HEK293 (cell line): ENCODE data around the gene ROS1.

Source experiments
- CTCF ChIA-PET: fragments of 350-600 bp; formaldehyde crosslinking; extraction: SDS; loops from one replicate; lab custom pipeline; 2021; ENCODE audit warnings: antibody characterized with exemption; lab: Yijun Ruan, JAX
- POLR2A ChIA-PET: fragments of 300-600 bp; formaldehyde crosslinking; extraction: SDS; loops from one replicate; lab custom pipeline; 2020; ENCODE audit warnings: antibody characterized with exemption, inconsistent platforms; lab: Yijun Ruan, JAX
- H3K27ac ChIP-seq: fragments of 200-500 bp; sonication (Bioruptor generic); 2 replicates; pipeline ENCODE4 v1.5.1; 2014; ENCODE audit warnings: low read depth, low read length, control low read depth, inconsistent platforms; ENCODE audit errors: extremely low read depth
- H3K36me3 ChIP-seq, 2 experiments: fragments of 200-500 bp in 1 of 2; sonication (Bioruptor generic) in 1 of 2; 1 replicate in 1 of 2; 2 replicates in 1 of 2; pipeline ENCODE4 v1.5.1; 2014 to 2017; ENCODE audit warnings: inconsistent platforms in 2 of 2, low read length in 2 of 2; ENCODE audit not compliant: control insufficient read depth in 2 of 2, insufficient read depth in 1 of 2
- H3K4me1 ChIP-seq: fragments of 200-500 bp; sonication (Bioruptor generic); 2 replicates; pipeline ENCODE4 v1.5.1; 2014; ENCODE audit warnings: mild to moderate bottlenecking, low read length, inconsistent platforms; ENCODE audit not compliant: control insufficient read depth, insufficient read depth
- H3K4me3 ChIP-seq: 2 replicates; pipeline ENCODE4 v1.5.1; 2011; ENCODE audit warnings: low read depth, mild to moderate bottlenecking, control low read depth, low read length, moderate library complexity
- H3K9me3 ChIP-seq: fragments of 200-500 bp; sonication (Bioruptor generic); 2 replicates; pipeline ENCODE4 v1.5.1; 2014; ENCODE audit warnings: low read depth, low read length, inconsistent platforms; ENCODE audit not compliant: control insufficient read depth, insufficient read depth
- HOXD13 ChIP-seq: sonication (generic); formaldehyde crosslinking; IDR thresholded peaks from 2 replicates; pipeline ENCODE4 v1.8.0; 2022; ENCODE audit warnings: missing genetic modification reagents, borderline replicate concordance
- KLF16 ChIP-seq: fragments of 450-650 bp; formaldehyde crosslinking; IDR thresholded peaks from 2 replicates; pipeline ENCODE4 v1.5.1; 2017; ENCODE audit warnings: missing biosample characterization, missing genetic modification characterization
- KLF7 ChIP-seq: fragments of 450-650 bp; formaldehyde crosslinking; IDR thresholded peaks from 2 replicates; pipeline ENCODE4 v1.5.1; 2016; ENCODE audit warnings: missing biosample characterization, missing genetic modification characterization, borderline replicate concordance
- MZF1 ChIP-seq: fragments of 450-650 bp; formaldehyde crosslinking; IDR thresholded peaks from 2 replicates; pipeline ENCODE4 v1.5.1; 2017; ENCODE audit warnings: missing biosample characterization, missing genetic modification characterization, borderline replicate concordance
- PATZ1 ChIP-seq: fragments of 450-650 bp; formaldehyde crosslinking; IDR thresholded peaks from 2 replicates; pipeline ENCODE4 v1.5.1; 2016; ENCODE audit warnings: missing biosample characterization, missing genetic modification characterization
- PRDM10 ChIP-seq: fragments of 450-650 bp; formaldehyde crosslinking; IDR thresholded peaks from 2 replicates; pipeline ENCODE4 v1.5.1; 2016; ENCODE audit warnings: missing biosample characterization, missing genetic modification characterization
- SETDB1 ChIP-seq: IDR thresholded peaks from one replicate; pipeline ENCODE4 v1.6.1; 2017; ENCODE audit warnings: mild to moderate bottlenecking, low read length, moderate library complexity, mixed read lengths; ENCODE audit not compliant: insufficient read length
- YY2 ChIP-seq: fragments of 450-650 bp; formaldehyde crosslinking; IDR thresholded peaks from 2 replicates; pipeline ENCODE4 v1.5.1; 2016; ENCODE audit warnings: missing biosample characterization, missing genetic modification characterization
- ZBTB10 ChIP-seq: fragments of 450-650 bp; formaldehyde crosslinking; IDR thresholded peaks from 2 replicates; pipeline ENCODE4 v1.5.1; 2016; ENCODE audit warnings: missing biosample characterization, missing genetic modification characterization
- ZBTB20 ChIP-seq: fragments of 450-650 bp; formaldehyde crosslinking; IDR thresholded peaks from 2 replicates; pipeline ENCODE4 v1.5.1; 2016; ENCODE audit warnings: missing biosample characterization, missing genetic modification characterization
- ZFP41 ChIP-seq: fragments of 450-650 bp; formaldehyde crosslinking; IDR thresholded peaks from 2 replicates; pipeline ENCODE4 v1.5.1; 2016; ENCODE audit warnings: missing biosample characterization, missing genetic modification characterization, borderline replicate concordance
- ZNF133 ChIP-seq: fragments of 450-650 bp; formaldehyde crosslinking; IDR thresholded peaks from 2 replicates; pipeline ENCODE4 v1.5.1; 2016; ENCODE audit warnings: missing biosample characterization, missing genetic modification characterization
- ZNF155 ChIP-seq: fragments of 450-650 bp; formaldehyde crosslinking; IDR thresholded peaks from 2 replicates; pipeline ENCODE4 v1.5.1; 2016; ENCODE audit warnings: missing biosample characterization, missing genetic modification characterization
- ZNF157 ChIP-seq: fragments of 450-650 bp; formaldehyde crosslinking; IDR thresholded peaks from 2 replicates; pipeline ENCODE4 v1.5.1; 2016; ENCODE audit warnings: missing biosample characterization, missing genetic modification characterization
- ZNF169 ChIP-seq: fragments of 450-650 bp; formaldehyde crosslinking; IDR thresholded peaks from 2 replicates; pipeline ENCODE4 v1.5.1; 2016; ENCODE audit warnings: missing biosample characterization, missing genetic modification characterization
- ZNF174 ChIP-seq: fragments of 450-650 bp; formaldehyde crosslinking; IDR thresholded peaks from 2 replicates; pipeline ENCODE4 v1.5.0; 2017; ENCODE audit warnings: missing biosample characterization, mild to moderate bottlenecking, missing genetic modification characterization
- ZNF184 ChIP-seq: fragments of 450-650 bp; IDR thresholded peaks from 2 replicates; pipeline ENCODE4 v1.5.1; 2018; ENCODE audit warnings: missing biosample characterization, mild to moderate bottlenecking, missing genetic modification characterization
- ZNF354C ChIP-seq: fragments of 450-650 bp; formaldehyde crosslinking; IDR thresholded peaks from 2 replicates; pipeline ENCODE4 v1.5.1; 2016; ENCODE audit warnings: missing biosample characterization, missing genetic modification characterization, low read depth, borderline replicate concordance
- ZNF404 ChIP-seq: fragments of 450-650 bp; formaldehyde crosslinking; IDR thresholded peaks from 2 replicates; pipeline ENCODE4 v1.5.1; 2017; ENCODE audit warnings: missing biosample characterization, missing genetic modification characterization
- ZNF473 ChIP-seq: fragments of 450-650 bp; formaldehyde crosslinking; IDR thresholded peaks from 2 replicates; pipeline ENCODE4 v1.5.1; 2017; ENCODE audit warnings: missing biosample characterization, missing genetic modification characterization
- ZNF488 ChIP-seq: fragments of 450-650 bp; formaldehyde crosslinking; IDR thresholded peaks from 2 replicates; pipeline ENCODE4 v1.5.1; 2016; ENCODE audit warnings: missing biosample characterization, missing genetic modification characterization
- ZNF558 ChIP-seq: fragments of 450-650 bp; formaldehyde crosslinking; IDR thresholded peaks from 2 replicates; pipeline ENCODE4 v1.5.1; 2016; ENCODE audit warnings: missing biosample characterization, missing genetic modification characterization
- ZNF585B ChIP-seq: fragments of 450-650 bp; formaldehyde crosslinking; IDR thresholded peaks from 2 replicates; pipeline ENCODE4 v1.5.1; 2016; ENCODE audit warnings: missing biosample characterization, missing genetic modification characterization
- ZNF600 ChIP-seq: fragments of 450-650 bp; formaldehyde crosslinking; IDR thresholded peaks from 2 replicates; pipeline ENCODE4 v1.5.1; 2016; ENCODE audit warnings: missing biosample characterization, missing genetic modification characterization
- ZNF624 ChIP-seq: fragments of 450-650 bp; formaldehyde crosslinking; IDR thresholded peaks from 2 replicates; pipeline ENCODE4 v1.5.1; 2017; ENCODE audit warnings: missing biosample characterization, missing genetic modification characterization
- ZNF704 ChIP-seq: fragments of 450-650 bp; formaldehyde crosslinking; IDR thresholded peaks from 2 replicates; pipeline ENCODE4 v1.5.1; 2016; ENCODE audit warnings: missing biosample characterization, missing genetic modification characterization
- ZNF76 ChIP-seq: fragments of 450-650 bp; formaldehyde crosslinking; IDR thresholded peaks from 2 replicates; pipeline ENCODE4; 2016; ENCODE audit warnings: low read depth, missing biosample characterization, missing genetic modification characterization, borderline replicate concordance
- ZNF776 ChIP-seq: fragments of 450-650 bp; formaldehyde crosslinking; IDR thresholded peaks from 2 replicates; pipeline ENCODE4 v1.5.0; 2017; ENCODE audit warnings: missing biosample characterization, missing genetic modification characterization, borderline replicate concordance
- ZSCAN16 ChIP-seq: fragments of 450-650 bp; formaldehyde crosslinking; IDR thresholded peaks from 2 replicates; pipeline ENCODE4 v1.5.1; 2016; ENCODE audit warnings: missing biosample characterization, missing genetic modification characterization

The ROS1 gene

GRCh38 chr6:117264692-117265409, 160.9 kb downstream of the ROS1 start:
- CTCF ChIA-PET, result interaction anchor here (0.7 to 1.8 kb wide), 7 partner anchors 12 to 549 kb away, joined by 3 to 6 read pairs (median 3); no protein-coding TSS in a partner anchor
- TF ChIP-seq YY2 (tag by site-specific recombination), result no peak
- TF ChIP-seq ZNF404 (tag by site-specific recombination), result no peak
- TF ChIP-seq ZNF354C (tag by site-specific recombination), result no peak
- TF ChIP-seq ZNF473, result no peak
- no peak for TF ChIP-seq ZNF133 (tag by site-specific recombination)
- no peak for TF ChIP-seq ZNF76 (tag by site-specific recombination)
- no peak for TF ChIP-seq ZNF558
- TF ChIP-seq ZNF776 (tag by site-specific recombination), result no peak
- TF ChIP-seq ZNF184 (tag by site-specific recombination), result no peak
- no peak for TF ChIP-seq ZNF155 (tag by site-specific recombination)
- TF ChIP-seq SETDB1, result no peak
- TF ChIP-seq ZFP41 (tag by site-specific recombination), result no peak
- TF ChIP-seq ZNF157, result no peak
- no peak for TF ChIP-seq MZF1 (tag by site-specific recombination)
- TF ChIP-seq PATZ1 (tag by site-specific recombination), result no peak
- TF ChIP-seq ZNF704, result no peak
- TF ChIP-seq ZBTB20 (tag by site-specific recombination), result peak; percentile 63; the same call in 1 of the 2 replicates
- TF ChIP-seq ZSCAN16, result no peak
- no peak for TF ChIP-seq ZNF624 (tag by site-specific recombination)
- TF ChIP-seq ZNF585B (tag by site-specific recombination), result no peak
- TF ChIP-seq PRDM10, result peak; percentile 68
- TF ChIP-seq KLF16, result peak; percentile 17; the same call in 1 of the 2 replicates
- TF ChIP-seq ZNF600 (tag by site-specific recombination), result no peak
- no peak for TF ChIP-seq ZNF488 (tag by site-specific recombination)
- no peak for TF ChIP-seq KLF7 (tag by site-specific recombination)
- TF ChIP-seq ZBTB10 (tag by site-specific recombination), result no peak
- TF ChIP-seq ZNF174 (tag by site-specific recombination), result no peak
- no peak for TF ChIP-seq HOXD13 (CRISPR knock-in tag)
- no peak for TF ChIP-seq ZNF169 (tag by site-specific recombination)

More at GRCh38 chr6:117264692-117265409, 160.9 kb downstream of the ROS1 start:
- no peaks in the 10 kb centered on the region for H3K36me3 ChIP-seq
- peak overlapping the region; percentile 60 for H3K4me3 ChIP-seq
- POLR2A ChIA-PET, result interaction anchor here (0.7 kb wide), 1 partner anchor 40 kb away, joined by 4 read pairs; no protein-coding TSS in a partner anchor
- H3K9me3 ChIP-seq, result no peaks in the 10 kb centered on the region
- no peak overlapping the region for H3K27ac ChIP-seq
- no peaks in the 10 kb centered on the region for H3K4me1 ChIP-seq
